ENCODE data around the gene TREML1. TPM values are rescaled to one million over a fixed set of nuclear protein-coding genes. Genes with fewer than 3 reads are reported as not detected.

Gene TREML1
- total RNA-seq, 1 donor from 2014 or later, result not detected

GRCh38 chr6:41176189-41176588, 22.0 kb upstream of the TREML1 start:
- Mint-ChIP-seq H3K27ac (no peak overlapping the region), H3K4me3 (no peak overlapping the region), H3K9me3 (no peaks in the 10 kb centered on the region), H3K4me1 (no peaks in the 10 kb centered on the region), H3K36me3 (no peaks in the 10 kb centered on the region), H3K27me3 (ENCODE audit: low read depth) (peaks cover 31% of the 10 kb centered on the region)
- no peak for DNase-seq (ENCODE audit: low spot score in 2 of 2, unreplicated experiment in 2 of 2)
- no peak for TF ChIP-seq CTCF (IDR thresholded peaks at IDR 0.05; ENCODE audit: unreplicated experiment)

- no peaks in the 10 kb centered on the region for H3K36me3 Mint-ChIP-seq
- H3K4me1 Mint-ChIP-seq, result no peaks in the 10 kb centered on the region
- no peak for DNase-seq (ENCODE audit: low spot score in 2 of 2, unreplicated experiment in 2 of 2)
- H3K9me3 Mint-ChIP-seq, result no peaks in the 10 kb centered on the region
- no peak for TF ChIP-seq CTCF (IDR thresholded peaks at IDR 0.05; ENCODE audit: unreplicated experiment)
- no peak overlapping the region for H3K4me3 Mint-ChIP-seq
- no peak overlapping the region for H3K27ac Mint-ChIP-seq
- peaks cover 37% of the 10 kb centered on the region for H3K27me3 Mint-ChIP-seq (ENCODE audit: low read depth)
Measured at GRCh38 chr6:41175084-41175483, 20.9 kb upstream of the TREML1 start.

- H3K36me3 Mint-ChIP-seq, result no peaks in the 10 kb centered on the region
- TF ChIP-seq CTCF (IDR thresholded peaks at IDR 0.05; ENCODE audit: unreplicated experiment), result no peak
- H3K27ac Mint-ChIP-seq, result no peak overlapping the region
- peaks cover 37% of the 10 kb centered on the region for H3K27me3 Mint-ChIP-seq (ENCODE audit: low read depth)
- no peaks in the 10 kb centered on the region for H3K4me1 Mint-ChIP-seq
- no peak overlapping the region for H3K4me3 Mint-ChIP-seq
- H3K9me3 Mint-ChIP-seq, result no peaks in the 10 kb centered on the region
- no peak for DNase-seq (ENCODE audit: low spot score in 2 of 2, unreplicated experiment in 2 of 2)
Measured at GRCh38 chr6:41174610-41175009, 20.5 kb upstream of the TREML1 start.

GRCh38 chr6:41171908-41172307, 17.8 kb upstream of the TREML1 start:
- Mint-ChIP-seq H3K4me3 (no peak overlapping the region), H3K27me3 (ENCODE audit: low read depth) (peaks cover 28% of the 10 kb centered on the region), H3K27ac (no peak overlapping the region), H3K36me3 (no peaks in the 10 kb centered on the region), H3K4me1 (no peaks in the 10 kb centered on the region), H3K9me3 (no peaks in the 10 kb centered on the region)
- no peak for TF ChIP-seq CTCF (IDR thresholded peaks at IDR 0.05; ENCODE audit: unreplicated experiment)
- DNase-seq (ENCODE audit: low spot score in 2 of 2, unreplicated experiment in 2 of 2), result no peak

- no peaks in the 10 kb centered on the region for H3K4me1 Mint-ChIP-seq
- peaks cover 25% of the 10 kb centered on the region for H3K27me3 Mint-ChIP-seq (ENCODE audit: low read depth)
- no peak overlapping the region for H3K4me3 Mint-ChIP-seq
- TF ChIP-seq CTCF (IDR thresholded peaks at IDR 0.05; ENCODE audit: unreplicated experiment), result no peak
- peak in 1 of 2 experiments; percentile 24 for DNase-seq (ENCODE audit: low spot score in 2 of 2, unreplicated experiment in 2 of 2)
- H3K9me3 Mint-ChIP-seq, result no peaks in the 10 kb centered on the region
- H3K27ac Mint-ChIP-seq, result no peak overlapping the region
- H3K36me3 Mint-ChIP-seq, result no peaks in the 10 kb centered on the region
Measured at GRCh38 chr6:41170547-41171160, 16.5 kb upstream of the TREML1 start.
